K562 (cell line): Measurements from ENCODE around the gene JUNB. TPM values are rescaled to one million over a fixed set of nuclear protein-coding genes. Genes with fewer than 3 reads are reported as not detected.

Experiments
- ATF2 ChIP-seq: sonication (generic); formaldehyde crosslinking; IDR thresholded peaks from 2 replicates; pipeline ENCODE4 v1.8.1; 2022; ENCODE audit warnings: missing genetic modification reagents
- E2F5 ChIP-seq: sonication (generic); formaldehyde crosslinking; IDR thresholded peaks from 2 replicates; pipeline ENCODE4 v1.8.0; 2022; ENCODE audit warnings: mild to moderate bottlenecking, missing genetic modification reagents
- ETS2 ChIP-seq: IDR thresholded peaks from 2 replicates; pipeline ENCODE4 v1.6.1; 2016; ENCODE audit warnings: borderline replicate concordance, missing genetic modification characterization, mild to moderate bottlenecking, moderate library complexity, missing compliant biosample characterization; ENCODE audit not compliant: poor library complexity, severe bottlenecking
- ETV1 ChIP-seq: fragments of 450-650 bp; conservative IDR thresholded peaks from 2 replicates; pipeline ENCODE4 v1.6.1; 2016; ENCODE audit warnings: missing genetic modification characterization, control low read depth, low read depth, missing compliant biosample characterization
- FOXJ2 ChIP-seq: fragments of 200-800 bp; sonication (Bioruptor generic); IDR thresholded peaks from 2 replicates; pipeline ENCODE4 v1.6.1; 2016; ENCODE audit warnings: missing genetic modification characterization, missing compliant biosample characterization
- KAT7 ChIP-seq: sonication (generic); formaldehyde crosslinking; IDR thresholded peaks from 2 replicates; pipeline ENCODE4 v1.8.0; 2022; ENCODE audit warnings: missing genetic modification reagents, mild to moderate bottlenecking, borderline replicate concordance
- L3MBTL2 ChIP-seq: fragments of 450-650 bp; IDR thresholded peaks from 2 replicates; pipeline ENCODE4 v1.6.1; 2016; ENCODE audit warnings: mild to moderate bottlenecking, moderate library complexity
- MEF2A ChIP-seq: IDR thresholded peaks from 2 replicates; pipeline ENCODE4 v1.6.1; 2011; ENCODE audit warnings: low read depth, mild to moderate bottlenecking, low read length, moderate library complexity; ENCODE audit not compliant: control insufficient read depth
- RB1 ChIP-seq: fragments of 450-650 bp; IDR thresholded peaks from 2 replicates; pipeline ENCODE4 v1.6.1; 2017; ENCODE audit warnings: low read depth, mild to moderate bottlenecking
- RBM39 ChIP-seq: fragments of 200-400 bp; formaldehyde crosslinking; optimal IDR thresholded peaks from 2 replicates; pipeline ENCODE3; 2018; ENCODE audit warnings: low read depth, low read length
- SUPT5H ChIP-seq: fragments of 450-650 bp; IDR thresholded peaks from 2 replicates; pipeline ENCODE4 v1.6.1; 2016
- TFAP4 ChIP-seq: sonication (generic); formaldehyde crosslinking; IDR thresholded peaks from 2 replicates; pipeline ENCODE4 v1.8.0; 2022; ENCODE audit warnings: missing genetic modification reagents, mild to moderate bottlenecking, moderate library complexity, borderline replicate concordance
- TSC22D4 ChIP-seq: fragments of 450-650 bp; IDR thresholded peaks from 2 replicates; pipeline ENCODE4 v1.6.1; 2016; ENCODE audit warnings: missing genetic modification characterization, missing biosample characterization, control low read depth
- ZC3H4 ChIP-seq: sonication (generic); formaldehyde crosslinking; IDR thresholded peaks from 2 replicates; pipeline ENCODE4 v1.9.0; 2021; ENCODE audit warnings: missing genetic modification reagents, borderline replicate concordance
- ZNF174 ChIP-seq: fragments of 250-450 bp; sonication (Bioruptor Pico); IDR thresholded peaks from 2 replicates; pipeline ENCODE4 v1.4.0; 2020; ENCODE audit warnings: mild to moderate bottlenecking
- ZNF717 ChIP-seq: fragments of 250-450 bp; sonication (Bioruptor Pico); IDR thresholded peaks from 2 replicates; pipeline ENCODE4 v1.5.0; 2021
- ZNF77 ChIP-seq: fragments of 250-450 bp; sonication (Bioruptor Pico); IDR thresholded peaks from 2 replicates; pipeline ENCODE4 v1.5.0; 2020
- polyA plus RNA-seq, 8 experiments: library from polyadenylated mRNA; depleted of rRNA in 4 of 8; stranded (reverse) in 5 of 8; unstranded in 3 of 8; fragments of >200 nt; fragmentation: Nextera tagmentation in 2 of 8; fragmentation: Illumina TruSeq in 1 of 8; extraction: Ambion mirVana in 2 of 8; extraction: Trizol in 1 of 8; gene quantifications; 2 replicates each; pipeline versions ENCODE4 v1.2.1 to v1.2.3, GENCODE V29; 2011 to 2014; ENCODE audit warnings: inconsistent platforms in 1 of 8, missing spikeins in 1 of 8
- total RNA-seq, 7 experiments: library from RNA; depleted of rRNA in 6 of 7; stranded (reverse); fragments of >200 nt in 6 of 7; fragmentation: Illumina TruSeq in 2 of 7; extraction: Trizol in 2 of 7; gene quantifications; 2 replicates each; pipeline versions ENCODE4 v1.2.1 to v1.2.3, GENCODE V29; 2011 to 2021; ENCODE audit warnings: low replicate concordance in 1 of 7
- TF ChIP-seq, protein P1 (sequence below), 2 experiments: IDR thresholded peaks; 2 replicates each; pipeline ENCODE4 v1.6.1; 2011; ENCODE audit warnings: borderline replicate concordance in 1 of 2, control low read depth in 1 of 2, low read depth in 1 of 2, low read length in 1 of 2, mild to moderate bottlenecking in 1 of 2, mixed read lengths in 1 of 2, moderate library complexity in 1 of 2; ENCODE audit not compliant: insufficient read depth in 1 of 2, insufficient read length in 1 of 2, poor library complexity in 1 of 2, severe bottlenecking in 1 of 2; ENCODE audit errors: extremely low read depth in 1 of 2
- TF ChIP-seq, protein P2 (sequence below), 2 experiments: IDR thresholded peaks; 2 replicates each; pipeline ENCODE4 v1.6.1; 2012; ENCODE audit warnings: improper control_type of control experiment in 2 of 2, low read depth in 2 of 2, low read length in 2 of 2, borderline replicate concordance in 1 of 2
- TF ChIP-seq, protein P3 (sequence below): sonication (generic); formaldehyde crosslinking; IDR thresholded peaks from 2 replicates; pipeline ENCODE4 v1.9.0; 2022; ENCODE audit warnings: mild to moderate bottlenecking, missing genetic modification reagents

The JUNB gene
- total and polyA plus RNA-seq, 9 of the 15 experiments (the other 6 are each of a cell fraction or from before 2014, with no cell fraction given): 0.23 to 88.1 (median 13.1) TPM

DNA sequence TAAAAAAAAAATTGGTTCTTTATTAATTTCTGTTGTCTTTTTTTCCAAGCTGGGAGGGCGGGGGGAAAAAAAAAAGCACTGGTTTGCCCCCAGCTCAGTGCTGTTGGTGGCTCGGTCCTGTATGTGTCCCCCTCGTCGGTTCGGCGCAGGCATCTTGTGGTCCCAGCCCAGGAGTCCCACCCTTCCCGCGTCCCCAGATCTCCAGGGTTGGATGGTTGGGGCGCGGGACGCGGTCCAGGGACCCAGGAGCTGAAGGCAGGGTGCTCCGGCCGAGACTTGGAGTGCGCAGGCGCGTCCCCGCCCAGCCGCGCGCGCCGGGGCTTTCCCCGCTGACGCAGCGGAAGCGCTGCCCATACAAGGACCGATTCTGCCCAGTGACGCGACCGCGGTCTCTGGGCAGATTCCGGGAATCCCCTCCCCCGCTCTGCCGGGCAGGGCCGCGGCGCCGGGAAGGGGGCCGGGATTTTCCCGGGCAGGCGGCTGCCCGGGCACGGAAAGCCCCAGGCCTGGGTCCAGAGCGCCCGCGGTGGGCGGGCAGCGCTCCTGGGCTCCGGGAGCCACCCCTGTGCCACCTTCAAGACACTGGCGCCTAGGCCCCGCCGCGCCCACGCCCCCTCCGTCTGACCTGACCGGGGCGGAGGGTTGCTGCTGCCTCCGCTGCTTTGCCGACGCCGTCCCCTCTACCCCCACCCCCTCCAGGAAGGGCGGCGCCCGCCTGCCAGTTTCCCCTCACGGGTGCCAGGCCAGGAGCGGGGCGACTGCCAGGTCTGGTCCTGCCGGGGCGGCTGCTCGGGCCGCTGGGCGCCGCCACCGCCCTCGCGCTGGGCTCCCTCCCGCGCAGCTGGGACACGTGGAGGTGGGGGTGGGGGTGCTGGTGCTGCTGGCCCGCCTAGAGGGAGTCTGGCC lies 2.3 kb downstream of the JUNB start (continued):
- TF ChIP-seq MEF2A (no peak), ZNF77 (CRISPR knock-in tag) (no peak), ETS2 (tag) (no peak), KAT7 (CRISPR knock-in tag) (no peak), E2F5 (CRISPR knock-in tag) (no peak), ZC3H4 (peak; percentile 47; the same call in 1 of the 2 replicates), ETV1 (tag) (no peak), ZNF717 (CRISPR knock-in tag) (no peak), TFAP4 (CRISPR knock-in tag) (peak; percentile 48; the same call in 1 of the 2 replicates), FOXJ2 (tag) (peak; percentile 64), TSC22D4 (tag) (no peak), SUPT5H (peak; percentile 72), ATF2 (no peak), RB1 (peak; percentile 66), L3MBTL2 (peak; percentile 93), ZNF174 (CRISPR knock-in tag) (no peak), RBM39 (no peak)
- TF ChIP-seq, protein P1, sequence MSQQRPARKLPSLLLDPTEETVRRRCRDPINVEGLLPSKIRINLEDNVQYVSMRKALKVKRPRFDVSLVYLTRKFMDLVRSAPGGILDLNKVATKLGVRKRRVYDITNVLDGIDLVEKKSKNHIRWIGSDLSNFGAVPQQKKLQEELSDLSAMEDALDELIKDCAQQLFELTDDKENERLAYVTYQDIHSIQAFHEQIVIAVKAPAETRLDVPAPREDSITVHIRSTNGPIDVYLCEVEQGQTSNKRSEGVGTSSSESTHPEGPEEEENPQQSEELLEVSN (IDR thresholded peaks at IDR 0.05; ENCODE audit: borderline replicate concordance in 1 of 2, extremely low read depth in 1 of 2, insufficient read depth in 1 of 2, insufficient read length in 1 of 2, low read depth in 1 of 2, low read length in 1 of 2, poor library complexity in 1 of 2, severe bottlenecking in 1 of 2): peak; percentile 92 to 99
- TF ChIP-seq, protein P2, sequence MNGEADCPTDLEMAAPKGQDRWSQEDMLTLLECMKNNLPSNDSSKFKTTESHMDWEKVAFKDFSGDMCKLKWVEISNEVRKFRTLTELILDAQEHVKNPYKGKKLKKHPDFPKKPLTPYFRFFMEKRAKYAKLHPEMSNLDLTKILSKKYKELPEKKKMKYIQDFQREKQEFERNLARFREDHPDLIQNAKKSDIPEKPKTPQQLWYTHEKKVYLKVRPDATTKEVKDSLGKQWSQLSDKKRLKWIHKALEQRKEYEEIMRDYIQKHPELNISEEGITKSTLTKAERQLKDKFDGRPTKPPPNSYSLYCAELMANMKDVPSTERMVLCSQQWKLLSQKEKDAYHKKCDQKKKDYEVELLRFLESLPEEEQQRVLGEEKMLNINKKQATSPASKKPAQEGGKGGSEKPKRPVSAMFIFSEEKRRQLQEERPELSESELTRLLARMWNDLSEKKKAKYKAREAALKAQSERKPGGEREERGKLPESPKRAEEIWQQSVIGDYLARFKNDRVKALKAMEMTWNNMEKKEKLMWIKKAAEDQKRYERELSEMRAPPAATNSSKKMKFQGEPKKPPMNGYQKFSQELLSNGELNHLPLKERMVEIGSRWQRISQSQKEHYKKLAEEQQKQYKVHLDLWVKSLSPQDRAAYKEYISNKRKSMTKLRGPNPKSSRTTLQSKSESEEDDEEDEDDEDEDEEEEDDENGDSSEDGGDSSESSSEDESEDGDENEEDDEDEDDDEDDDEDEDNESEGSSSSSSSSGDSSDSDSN (IDR thresholded peaks at IDR 0.05; ENCODE audit: borderline replicate concordance in 1 of 2, low read depth in 2 of 2, low read length in 2 of 2): no peak
- TF ChIP-seq, protein P3, sequence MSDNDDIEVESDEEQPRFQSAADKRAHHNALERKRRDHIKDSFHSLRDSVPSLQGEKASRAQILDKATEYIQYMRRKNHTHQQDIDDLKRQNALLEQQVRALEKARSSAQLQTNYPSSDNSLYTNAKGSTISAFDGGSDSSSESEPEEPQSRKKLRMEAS (CRISPR knock-in tag): peak; percentile 74
